Left lung (tissue), 10 donors: Measurements from ENCODE around the gene HAAO. TPM values are rescaled to one million over a fixed set of nuclear protein-coding genes. Genes with fewer than 3 reads are reported as not detected.

Source experiments
- ATAC-seq: fragments of 200-7000 bp; cut with Tn5 transposase; one replicate; pipeline ENCODE4 v1.9.1; 2020; ENCODE audit warnings: moderate library complexity
- DNase-seq, 4 donors: peaks; one replicate each; pipeline ENCODE4 v3.0.0-alpha.2; 2013 to 2020
- H3K27ac ChIP-seq, 2 donors: fragments of 200-600 bp; sonication (generic) in 1 of 2; one replicate each; pipeline versions ENCODE4 v1.5.0 to v1.8.0; 2020 to 2021
- H3K27me3 ChIP-seq, 2 donors: fragments of 200-600 bp; sonication (generic) in 1 of 2; one replicate each; pipeline versions ENCODE4 v1.5.0 to v1.8.0; 2020 to 2021
- H3K36me3 ChIP-seq, 2 donors: fragments of 200-600 bp; sonication (generic) in 1 of 2; one replicate each; pipeline versions ENCODE4 v1.5.0 to v1.8.0; 2020 to 2021
- H3K4me1 ChIP-seq, 2 donors: fragments of 200-600 bp; one replicate each; pipeline ENCODE4 v1.8.0; 2021
- H3K4me3 ChIP-seq, 2 donors: fragments of 200-600 bp; sonication (generic) in 1 of 2; one replicate each; pipeline versions ENCODE4 v1.5.0 to v1.8.0; 2020 to 2021; ENCODE audit warnings: mild to moderate bottlenecking in 1 of 2
- H3K9me3 ChIP-seq, 2 donors: fragments of 200-600 bp; sonication (generic) in 1 of 2; one replicate each; pipeline versions ENCODE4 v1.5.0 to v1.8.0; 2020 to 2021
- intact Hi-C, 2 donors: fragments of 100-400 bp; cut with DNase I; formaldehyde crosslinking; loops; one replicate each; pipeline versions ENCODE4 v1.11.2 to v1.14.2; 2022
- polyA plus RNA-seq, 6 donors: library from polyadenylated mRNA; unstranded; fragments of 120-200 nt; gene quantifications; one replicate each; pipeline ENCODE4 v1.2.1, GENCODE V29; 2013; ENCODE audit not compliant: insufficient read length in 6 of 6
- total RNA-seq, 2 donors: library from RNA; stranded (reverse); fragmentation: NEBNext Ultra II Directional; extraction: Animal tissue kit (Norgen Biotek cat#: 25700); gene quantifications; one replicate each; pipeline ENCODE4 v1.2.1, GENCODE V29; 2021
- TF ChIP-seq, protein P1 (sequence below), 2 donors: fragments of 200-600 bp; sonication (generic) in 1 of 2; IDR thresholded peaks; one replicate each; pipeline versions ENCODE4 v1.5.0 to v1.8.0; 2021; ENCODE audit warnings: antibody characterized with exemption in 2 of 2
- donor health status: DM: no; HTN: yes; CAD: no.
- donor health status: DM: no; HTN: no; CAD: no.

Gene HAAO
- total and polyA plus RNA-seq, 8 donors = 6.2 to 32.8 (median 28.3) TPM

DNA sequence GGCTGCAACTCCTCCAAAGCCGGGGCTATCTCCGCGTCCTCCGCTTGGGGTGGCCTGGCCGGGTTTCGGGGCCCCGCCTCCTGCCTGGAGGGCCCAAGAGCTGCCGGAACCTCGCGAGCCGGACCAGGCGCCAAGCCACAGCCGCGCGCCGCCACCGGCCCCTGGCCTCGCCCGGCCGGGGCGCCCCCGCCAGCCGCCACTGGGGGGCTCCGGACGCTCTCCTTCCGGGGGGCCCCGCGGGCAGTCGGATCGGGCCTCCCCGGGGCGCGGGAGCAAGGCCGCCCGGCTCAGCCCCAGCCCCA is 17.4 kb upstream of the HAAO start:
- peak; percentile 65 for ATAC-seq
- DNase-seq = peak; percentile 87 to 96 (median 90)
- Histone ChIP-seq H3K4me1 (peaks cover 0 to 29% of the 10 kb centered on the region in 2 donors), H3K27me3 (no peaks in the 10 kb centered on the region), H3K36me3 (no peaks in the 10 kb centered on the region), H3K9me3 (peaks cover 0 to 15% of the 10 kb centered on the region in 2 donors), H3K4me3 (peak overlapping the region; percentile 50 to 58), H3K27ac (peak overlapping the region; percentile 100)
- TF ChIP-seq, protein P1, sequence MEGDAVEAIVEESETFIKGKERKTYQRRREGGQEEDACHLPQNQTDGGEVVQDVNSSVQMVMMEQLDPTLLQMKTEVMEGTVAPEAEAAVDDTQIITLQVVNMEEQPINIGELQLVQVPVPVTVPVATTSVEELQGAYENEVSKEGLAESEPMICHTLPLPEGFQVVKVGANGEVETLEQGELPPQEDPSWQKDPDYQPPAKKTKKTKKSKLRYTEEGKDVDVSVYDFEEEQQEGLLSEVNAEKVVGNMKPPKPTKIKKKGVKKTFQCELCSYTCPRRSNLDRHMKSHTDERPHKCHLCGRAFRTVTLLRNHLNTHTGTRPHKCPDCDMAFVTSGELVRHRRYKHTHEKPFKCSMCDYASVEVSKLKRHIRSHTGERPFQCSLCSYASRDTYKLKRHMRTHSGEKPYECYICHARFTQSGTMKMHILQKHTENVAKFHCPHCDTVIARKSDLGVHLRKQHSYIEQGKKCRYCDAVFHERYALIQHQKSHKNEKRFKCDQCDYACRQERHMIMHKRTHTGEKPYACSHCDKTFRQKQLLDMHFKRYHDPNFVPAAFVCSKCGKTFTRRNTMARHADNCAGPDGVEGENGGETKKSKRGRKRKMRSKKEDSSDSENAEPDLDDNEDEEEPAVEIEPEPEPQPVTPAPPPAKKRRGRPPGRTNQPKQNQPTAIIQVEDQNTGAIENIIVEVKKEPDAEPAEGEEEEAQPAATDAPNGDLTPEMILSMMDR (IDR thresholded peaks at IDR 0.05) = peak; percentile 36 to 57
- intact Hi-C loops = no loop called here

DNA sequence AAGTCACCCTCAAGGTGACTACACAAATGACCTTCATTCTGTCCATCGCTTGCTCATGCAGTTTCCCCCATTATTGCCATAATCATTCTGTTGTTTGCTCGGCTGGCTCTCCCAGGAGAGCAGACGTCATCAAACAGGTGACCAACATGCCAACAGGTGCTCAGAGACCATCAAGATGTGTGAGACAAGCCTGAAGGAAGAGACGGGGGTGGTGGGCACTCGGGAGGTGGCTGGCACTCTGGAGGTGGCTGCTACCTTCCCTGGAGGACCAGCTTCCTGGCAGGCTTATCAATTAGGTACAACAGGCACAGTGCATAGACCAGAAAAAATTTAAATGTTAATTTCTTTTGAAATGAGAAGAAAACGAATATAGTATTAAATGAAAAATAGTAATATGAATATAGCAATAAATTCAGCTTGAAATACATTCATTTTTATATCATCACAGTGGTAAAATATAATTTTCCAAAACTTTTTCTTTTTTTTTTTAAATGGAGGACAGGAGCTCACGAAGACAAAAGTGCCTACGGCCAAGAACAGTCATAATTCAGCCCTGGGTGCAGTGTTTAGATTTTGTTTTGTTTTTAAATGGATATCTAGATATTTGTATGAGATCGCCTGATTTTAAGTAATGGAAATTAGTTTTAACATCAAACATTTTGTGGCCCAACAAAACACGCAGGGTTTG is 16.9 kb upstream of the HAAO start:
- ATAC-seq (peak; percentile 23), DNase-seq (peak in 2 of 4 donors; percentile 48 to 68)
- intact Hi-C loops = no loop called here

DNA sequence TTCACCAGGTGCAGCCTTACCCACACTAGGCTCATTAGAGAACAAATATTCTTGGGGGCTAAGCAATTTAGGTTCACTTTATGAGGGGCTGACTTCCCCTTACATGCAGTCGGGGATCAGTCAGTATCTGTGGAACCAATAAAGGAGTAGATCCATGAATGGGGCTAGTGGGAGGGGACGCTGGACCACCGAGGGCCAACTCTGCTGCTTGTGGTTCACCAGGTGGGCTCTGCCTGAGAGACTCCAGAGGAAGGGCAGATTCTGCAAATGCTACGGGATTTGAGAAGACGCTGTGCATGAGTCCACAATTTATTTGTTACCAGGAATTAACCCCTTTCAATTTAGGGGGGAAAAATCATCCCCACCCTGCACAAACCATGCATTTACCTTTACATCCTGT is 15.9 kb upstream of the HAAO start:
- Histone ChIP-seq H3K27ac (no peak overlapping the region), H3K9me3 (no peaks in the 10 kb centered on the region), H3K4me3 (no peak overlapping the region), H3K4me1 (peaks cover 0 to 35% of the 10 kb centered on the region in 2 donors), H3K27me3 (no peaks in the 10 kb centered on the region), H3K36me3 (no peaks in the 10 kb centered on the region)
- intact Hi-C loops = no loop called here
- ATAC-seq (no peak), DNase-seq (no peak)
- TF ChIP-seq, protein P1 (IDR thresholded peaks at IDR 0.05) = no peak

More for the DNA sequence above, 16.9 kb upstream of the HAAO start:
- peak overlapping the region; percentile 50 to 58 for H3K4me3 ChIP-seq
- TF ChIP-seq, protein P1 (IDR thresholded peaks at IDR 0.05) = no peak
- peak overlapping the region; percentile 100 for H3K27ac ChIP-seq
- peaks cover 0 to 10% of the 10 kb centered on the region in 2 donors for H3K9me3 ChIP-seq
- peaks cover 0 to 33% of the 10 kb centered on the region in 2 donors for H3K4me1 ChIP-seq
- H3K36me3 ChIP-seq = no peaks in the 10 kb centered on the region
- H3K27me3 ChIP-seq = no peaks in the 10 kb centered on the region

DNA sequence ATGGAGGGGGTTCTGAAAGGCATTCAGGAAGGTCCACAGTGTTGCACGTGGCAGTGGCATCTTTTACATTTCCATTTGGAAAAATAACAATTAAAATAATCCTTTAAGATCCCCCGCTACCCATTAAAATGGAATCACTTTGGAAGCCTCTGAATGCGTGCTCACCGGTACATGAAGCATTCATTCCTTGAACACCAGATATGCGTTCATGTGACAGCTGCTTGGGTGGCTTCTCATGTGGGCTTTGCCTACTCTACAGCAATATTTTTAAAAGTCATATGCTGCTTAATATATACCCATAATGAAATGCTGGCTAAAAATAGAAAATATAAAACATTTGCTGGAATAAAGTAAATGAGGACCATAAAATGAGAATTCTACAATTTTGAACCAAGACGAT is 14.4 kb upstream of the HAAO start:
- Histone ChIP-seq H3K4me1 (peaks cover 0 to 31% of the 10 kb centered on the region in 2 donors), H3K9me3 (no peaks in the 10 kb centered on the region), H3K27me3 (no peaks in the 10 kb centered on the region), H3K36me3 (no peaks in the 10 kb centered on the region), H3K27ac (no peak overlapping the region), H3K4me3 (no peak overlapping the region)
- ATAC-seq (no peak), DNase-seq (no peak)
- intact Hi-C loops = no loop called here
- TF ChIP-seq, protein P1 (IDR thresholded peaks at IDR 0.05) = no peak

DNA sequence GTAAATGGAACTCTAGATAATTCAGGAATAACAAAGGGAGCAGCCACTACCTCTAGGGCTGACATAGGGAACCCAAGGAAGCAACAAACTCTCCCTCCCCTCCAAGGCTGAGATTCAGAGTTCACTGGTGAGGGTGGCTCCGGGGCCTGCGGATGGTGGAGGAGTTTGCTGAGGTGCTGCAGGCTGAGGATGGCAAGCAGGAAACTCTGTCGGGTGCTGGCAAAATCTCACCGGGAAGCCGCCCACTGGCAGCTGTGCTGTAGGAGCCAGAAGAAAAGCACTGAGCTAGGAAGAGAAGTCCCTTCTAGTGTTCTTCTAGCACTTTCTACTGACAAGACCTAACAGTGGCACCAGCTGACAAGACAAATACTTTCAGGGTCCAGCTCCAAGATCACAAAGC is 12.5 kb upstream of the HAAO start:
- Histone ChIP-seq H3K36me3 (no peaks in the 10 kb centered on the region), H3K9me3 (no peaks in the 10 kb centered on the region), H3K4me3 (no peak overlapping the region), H3K27me3 (no peaks in the 10 kb centered on the region), H3K4me1 (peaks cover 0 to 19% of the 10 kb centered on the region in 2 donors), H3K27ac (no peak overlapping the region)
- intact Hi-C loops = no loop called here
- ATAC-seq = no peak
- DNase-seq = no peak
- TF ChIP-seq, protein P1 (IDR thresholded peaks at IDR 0.05) = no peak
